ENCODE results near the gene SSBP2.

Gene SSBP2

GRCh38 chr5:81754621-81755020 lies 3.7 kb upstream of the SSBP2 start:
- no peak overlapping the region for H3K4me3 ChIP-seq (ENCODE audit: low read length)
- no peak for TF ChIP-seq CTCF (conservative IDR thresholded peaks at IDR 0.05; ENCODE audit: low read length)
- DNase-seq (ENCODE audit: low read depth) = no peak

- no peak for TF ChIP-seq CTCF (conservative IDR thresholded peaks at IDR 0.05; ENCODE audit: low read length)
- no peak overlapping the region for H3K4me3 ChIP-seq (ENCODE audit: low read length)
- no peak for DNase-seq (ENCODE audit: low read depth)
Observed at GRCh38 chr5:81753429-81753828, 2.5 kb upstream of the SSBP2 start.

GRCh38 chr5:81752644-81752963 lies 1.7 kb upstream of the SSBP2 start:
- H3K4me3 ChIP-seq (ENCODE audit: low read length) = no peak overlapping the region
- no peak for TF ChIP-seq CTCF (conservative IDR thresholded peaks at IDR 0.05; ENCODE audit: low read length)
- DNase-seq (ENCODE audit: low read depth) = no peak

GRCh38 chr5:81751836-81752643 lies 1.1 kb upstream of the SSBP2 start:
- DNase-seq (ENCODE audit: low read depth) = peak; percentile 41

GRCh38 chr5:81750308-81751008 lies 439 bp downstream of the SSBP2 start:
- H3K4me3 ChIP-seq (ENCODE audit: low read length) = peak overlapping the region; percentile 85
- no peak for TF ChIP-seq CTCF (conservative IDR thresholded peaks at IDR 0.05; ENCODE audit: low read length)
- no peak for DNase-seq (ENCODE audit: low read depth)

More at GRCh38 chr5:81751836-81752643, 1.1 kb upstream of the SSBP2 start:
- peak overlapping the region; percentile 60 for H3K4me3 ChIP-seq (ENCODE audit: low read length)
- TF ChIP-seq CTCF (conservative IDR thresholded peaks at IDR 0.05; ENCODE audit: low read length) = no peak

GRCh38 chr5:81749561-81750307 lies 1.2 kb downstream of the SSBP2 start:
- no peak for DNase-seq (ENCODE audit: low read depth)
- H3K4me3 ChIP-seq (ENCODE audit: low read length) = peak overlapping the region; percentile 75
- TF ChIP-seq CTCF (conservative IDR thresholded peaks at IDR 0.05; ENCODE audit: low read length) = no peak
